LHCN-M2 (cell line): ENCODE results near the gene RAPGEF3. TPM values are rescaled to one million over a fixed set of nuclear protein-coding genes. Genes with fewer than 3 reads are reported as not detected.

Experiments
- DNase-seq: peaks from one replicate; pipeline ENCODE4 v3.0.0-alpha.2; 2012; ENCODE audit warnings: low read depth
- total RNA-seq: library from RNA; depleted of rRNA; stranded (reverse); fragments of >200 nt; gene quantifications from 2 replicates; pipeline ENCODE4 v1.2.3, GENCODE V29; 2014

RAPGEF3 gene
- total RNA-seq, 1 experiment from 2014 or later: 1.8 TPM

GRCh38 chr12:47744005-47744651, 14.6 kb downstream of the RAPGEF3 start:
- DNase-seq: no peak

GRCh38 chr12:47743311-47743860, 15.3 kb downstream of the RAPGEF3 start:
- DNase-seq: no peak

DNA sequence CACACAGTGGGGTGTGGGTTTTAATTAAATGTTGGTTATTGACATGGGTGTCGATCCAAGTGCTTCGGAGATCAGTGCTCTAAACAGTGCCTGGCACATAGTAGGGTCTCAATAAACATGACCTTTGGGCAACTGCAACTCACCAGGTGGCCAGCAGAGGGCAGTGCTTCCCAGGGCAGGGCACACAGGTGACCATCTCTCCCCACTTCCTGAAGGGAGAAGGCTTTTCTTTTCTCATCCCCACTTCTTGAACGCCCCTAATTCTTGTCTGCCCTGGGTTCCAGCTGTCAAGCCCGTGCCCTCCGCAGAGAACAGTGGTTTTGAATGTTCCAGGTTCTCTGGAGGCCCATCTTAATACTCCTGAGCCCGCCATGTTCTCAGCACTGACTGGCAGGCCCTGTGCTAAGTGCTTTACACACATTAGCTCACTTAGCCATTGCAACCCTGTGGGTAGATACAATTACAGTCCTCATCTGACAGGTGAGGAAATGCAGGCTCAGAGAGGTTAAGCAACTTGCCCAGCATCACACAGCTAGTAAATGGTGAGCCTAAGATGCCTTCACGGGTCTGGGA, 16.3 kb downstream of the RAPGEF3 start:
- DNase-seq: no peak

GRCh38 chr12:47741340-47741703, 17.4 kb downstream of the RAPGEF3 start:
- DNase-seq: peak; percentile 78

DNA sequence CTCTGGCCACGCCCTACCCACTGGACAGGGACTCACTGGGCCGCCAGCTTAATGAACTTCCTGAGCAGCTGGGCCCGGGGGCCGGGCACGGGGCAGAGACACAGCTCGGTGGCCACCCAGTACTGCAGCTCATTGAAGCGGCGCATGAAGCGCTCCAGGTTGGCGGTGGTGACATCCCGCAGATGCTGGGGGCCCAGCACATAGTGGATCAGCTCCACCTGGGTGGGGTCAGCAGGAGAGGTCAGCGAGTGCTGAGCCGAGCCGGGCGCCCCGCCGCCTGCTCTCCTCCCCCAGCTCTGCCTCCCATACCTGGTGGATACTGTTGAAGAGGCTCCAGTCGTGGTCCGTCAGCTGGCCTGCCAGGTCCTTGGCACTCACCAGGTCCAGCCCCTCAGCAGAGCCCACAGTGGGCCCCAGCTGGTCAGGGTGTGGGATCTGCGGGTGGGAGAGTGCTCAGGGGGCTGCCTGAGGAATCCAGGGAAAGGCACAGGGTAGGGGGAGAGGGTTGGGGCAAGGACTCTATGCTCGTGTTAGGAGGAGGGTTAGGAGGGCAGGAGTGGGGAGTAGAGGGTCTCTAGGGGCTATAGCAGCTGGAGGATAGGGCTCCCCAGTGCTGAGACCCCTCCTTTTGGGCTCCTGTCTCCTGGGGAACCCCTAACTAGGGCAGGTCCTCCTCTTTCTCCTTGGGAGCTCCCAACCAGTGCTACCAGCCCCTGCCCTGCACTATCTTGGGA, 17.9 kb downstream of the RAPGEF3 start:
- DNase-seq: no peak

DNA sequence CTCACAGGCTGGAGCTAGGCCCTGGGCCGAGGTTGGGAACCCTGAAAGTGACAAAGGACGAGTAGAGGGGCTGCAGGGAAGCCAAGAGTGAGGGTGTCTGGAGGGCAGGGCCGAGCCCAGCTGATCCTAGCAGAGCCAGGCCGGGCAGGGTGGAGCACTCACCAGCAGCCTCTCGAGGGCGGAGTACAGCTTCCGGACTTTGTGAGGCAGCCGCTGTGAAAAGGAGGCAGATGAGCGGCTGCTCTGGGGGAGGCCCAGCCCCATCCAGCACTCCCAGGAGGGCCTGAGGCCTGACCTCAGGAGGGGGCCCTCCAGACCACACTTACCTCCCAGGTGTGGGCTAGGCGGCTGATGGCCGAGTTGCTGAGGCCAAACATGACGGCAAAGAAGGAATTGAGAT, 18.7 kb downstream of the RAPGEF3 start:
- DNase-seq: no peak

DNA sequence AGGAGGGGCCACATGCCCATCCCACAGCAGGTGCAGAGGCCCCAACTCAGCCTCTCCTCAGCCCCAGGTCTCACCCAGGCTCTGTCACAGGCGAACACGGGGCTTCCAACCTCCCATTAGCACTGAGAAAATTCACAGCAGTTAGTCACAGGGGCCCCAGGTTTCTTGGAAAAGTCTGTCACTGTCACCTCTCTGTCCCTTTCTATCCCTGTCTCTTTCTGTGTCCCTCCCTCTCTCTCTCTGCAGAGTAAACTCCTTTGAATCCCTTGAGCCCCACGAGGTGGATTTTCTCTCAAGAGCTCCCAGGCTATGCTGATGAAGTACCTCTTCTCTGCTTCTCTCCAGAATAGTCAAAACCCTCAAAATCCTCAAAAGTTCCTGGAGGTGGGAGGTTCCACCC, 19.4 kb downstream of the RAPGEF3 start:
- no peak for DNase-seq

DNA sequence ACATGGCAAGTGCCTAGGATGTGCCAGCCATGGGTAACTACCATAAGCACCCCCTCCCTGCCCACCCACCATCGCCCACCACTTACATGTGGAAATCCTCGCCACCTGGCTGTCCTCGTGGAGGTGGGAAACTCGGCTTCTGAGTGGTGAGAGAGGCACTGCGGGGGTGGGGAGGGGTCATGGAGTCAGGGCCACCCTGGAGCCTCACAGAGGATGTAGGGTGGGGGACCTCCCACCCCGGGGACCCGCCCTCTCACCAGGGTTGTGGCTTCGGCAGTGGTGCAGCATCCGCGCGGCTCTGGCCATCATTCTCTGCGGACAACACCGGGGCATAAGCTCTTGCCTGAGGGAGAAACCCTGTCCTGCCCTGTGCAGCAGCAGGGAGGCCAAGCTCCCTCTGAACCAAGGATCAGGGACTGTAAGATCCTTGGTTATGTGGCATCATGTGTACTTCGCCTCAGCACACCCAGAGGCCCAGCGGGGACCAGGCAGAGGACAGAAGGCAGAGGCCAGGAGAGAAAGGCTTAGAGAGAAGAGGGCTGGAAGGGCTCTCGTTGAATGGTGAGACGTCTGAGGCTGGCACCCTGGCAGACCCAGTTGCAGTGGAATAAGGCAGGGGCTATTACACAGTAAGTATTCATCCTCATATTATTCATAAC, 20.6 kb downstream of the RAPGEF3 start:
- DNase-seq: no peak

- DNase-seq: peak; percentile 57
Measured at GRCh38 chr12:47736877-47737676, 21.6 kb downstream of the RAPGEF3 start.

DNA sequence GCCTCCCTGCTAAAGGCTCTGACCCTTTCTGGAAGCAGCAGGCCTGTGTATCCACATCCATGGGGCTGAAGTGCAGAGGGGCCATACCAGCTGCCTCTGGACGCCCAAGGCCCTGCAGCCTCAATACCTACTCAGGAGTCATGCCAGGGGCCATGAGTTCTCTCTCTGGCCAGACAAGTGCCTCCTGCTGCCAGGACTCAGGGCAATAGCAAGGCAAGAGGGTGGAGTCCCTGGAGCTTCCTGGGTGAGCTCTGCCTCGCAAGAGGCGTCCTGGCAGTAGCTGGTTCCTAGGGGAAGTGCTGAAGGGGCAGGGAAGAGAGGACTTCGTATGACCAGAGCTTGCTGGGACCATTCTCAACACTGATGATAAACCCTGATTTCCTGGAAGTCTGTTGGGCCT, 22.5 kb downstream of the RAPGEF3 start:
- no peak for DNase-seq

DNA sequence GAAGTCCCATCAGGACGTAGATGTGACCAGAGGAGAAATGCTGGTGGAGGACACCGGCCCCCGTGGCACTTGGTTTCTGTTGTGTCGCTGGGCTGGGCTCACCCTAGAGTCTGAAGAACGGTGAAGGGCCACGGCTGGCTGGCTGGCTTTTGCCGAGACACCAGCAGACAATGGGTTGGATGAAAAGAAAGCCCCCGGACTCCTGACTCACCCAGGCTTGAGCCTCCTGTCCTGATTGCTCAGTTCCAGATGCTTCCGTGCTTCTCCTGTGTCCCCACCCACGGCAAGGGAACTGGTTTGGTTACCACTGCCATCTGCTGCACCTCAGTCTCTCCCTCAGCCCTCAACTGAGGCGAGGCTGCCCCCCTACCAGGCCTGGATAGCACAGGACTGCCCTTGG, 23.0 kb downstream of the RAPGEF3 start:
- no peak for DNase-seq

- DNase-seq: no peak
Measured at GRCh38 chr12:47734725-47735480, 23.8 kb downstream of the RAPGEF3 start.

DNA sequence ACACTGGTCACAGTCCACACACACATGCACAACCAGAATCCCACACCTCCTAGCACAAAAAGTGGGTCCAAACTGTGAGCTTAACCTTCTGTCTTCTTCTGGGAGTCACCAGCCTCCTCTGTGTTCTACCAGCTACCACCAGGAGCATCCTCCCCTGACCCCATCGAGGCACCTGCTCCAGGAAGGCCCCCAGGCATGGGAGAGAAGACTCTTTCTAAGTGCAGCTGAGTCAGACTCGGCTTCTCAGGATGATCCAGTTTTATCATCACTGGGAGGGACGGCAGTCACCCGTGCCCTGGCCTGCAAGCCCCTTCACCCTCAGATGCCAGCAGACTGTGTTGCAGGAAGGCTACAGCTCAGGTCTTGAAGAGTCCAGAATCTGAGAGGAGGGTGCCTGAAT, 25.5 kb downstream of the RAPGEF3 start:
- no peak for DNase-seq

DNA sequence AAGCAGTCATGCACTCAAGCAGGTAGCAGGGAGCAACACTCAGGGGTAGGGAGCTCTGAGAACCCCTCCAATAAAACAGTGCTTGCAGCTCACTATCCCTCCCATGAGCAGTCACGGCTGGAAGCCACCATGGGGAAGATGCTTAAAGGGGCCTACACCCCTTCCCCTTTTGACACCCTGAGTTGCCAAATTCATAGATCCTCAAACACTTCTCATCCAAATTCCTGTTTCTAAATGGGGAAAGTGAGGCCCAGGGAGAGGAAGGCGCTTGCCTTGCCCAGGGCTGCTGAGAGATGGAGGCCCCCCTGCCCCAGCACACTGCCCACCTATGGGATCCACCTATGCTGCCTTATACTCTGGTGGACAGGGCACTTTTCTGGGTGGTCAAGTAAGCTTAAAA, 26.2 kb downstream of the RAPGEF3 start:
- DNase-seq: no peak

DNA sequence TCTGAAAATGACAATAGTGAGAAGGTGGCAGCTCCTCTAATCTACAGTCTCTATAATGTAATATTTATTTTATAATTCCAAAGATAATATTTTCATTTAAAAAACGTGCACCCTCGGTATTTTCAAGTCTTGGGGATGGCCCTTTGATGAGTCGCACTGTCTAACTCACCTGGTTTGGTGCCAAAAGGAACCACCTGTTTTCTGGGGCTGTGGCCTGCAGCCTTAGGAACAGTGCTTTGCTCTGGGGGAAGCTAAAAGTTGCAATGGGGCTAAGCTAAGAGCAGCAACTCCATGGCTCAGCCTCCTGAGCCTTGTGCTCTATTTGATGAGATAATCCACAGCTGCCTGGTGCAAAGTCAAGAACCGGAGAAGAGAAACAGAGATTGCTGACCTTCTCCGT, 27.0 kb downstream of the RAPGEF3 start:
- DNase-seq: peak; percentile 54

DNA sequence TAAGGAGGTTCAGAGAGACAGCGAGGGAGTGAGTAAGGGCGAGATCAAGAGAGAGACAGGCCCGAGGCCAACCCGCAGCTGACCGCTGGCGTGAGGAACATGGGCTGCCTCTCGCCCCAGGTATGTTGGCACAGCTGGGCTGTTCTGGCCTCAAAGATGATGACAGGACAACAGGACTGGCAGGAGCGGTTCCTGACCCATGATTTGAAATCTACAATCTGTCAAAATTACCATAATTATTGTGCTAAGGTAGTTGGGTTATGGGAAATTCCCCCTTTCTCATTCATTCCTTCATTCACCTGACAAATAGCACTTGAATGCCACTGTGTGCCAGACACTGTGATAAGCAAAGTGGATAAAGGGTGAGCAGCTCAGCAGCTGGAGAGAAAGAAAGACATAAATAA, 28.3 kb downstream of the RAPGEF3 start:
- peak; percentile 76 for DNase-seq

DNA sequence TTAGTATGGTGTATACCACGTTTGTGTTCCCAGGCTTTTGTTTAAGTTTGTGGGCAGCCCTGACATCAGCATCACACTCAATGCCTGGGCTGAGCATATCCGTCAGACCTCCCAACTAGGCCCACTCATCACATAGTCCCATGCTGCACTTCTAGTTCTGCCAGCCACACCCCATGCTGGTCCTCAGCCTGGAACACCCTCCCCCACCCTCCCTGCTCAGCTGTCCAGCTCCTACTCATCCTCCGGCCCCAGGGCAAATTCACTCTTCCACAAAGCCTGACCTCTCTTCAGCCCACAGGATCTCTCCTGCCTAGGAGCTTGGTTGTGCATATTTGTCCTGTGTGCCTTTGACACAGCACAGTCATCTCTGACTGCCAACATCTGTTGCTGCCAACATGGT, 29.4 kb downstream of the RAPGEF3 start:
- peak; percentile 92 for DNase-seq

DNA sequence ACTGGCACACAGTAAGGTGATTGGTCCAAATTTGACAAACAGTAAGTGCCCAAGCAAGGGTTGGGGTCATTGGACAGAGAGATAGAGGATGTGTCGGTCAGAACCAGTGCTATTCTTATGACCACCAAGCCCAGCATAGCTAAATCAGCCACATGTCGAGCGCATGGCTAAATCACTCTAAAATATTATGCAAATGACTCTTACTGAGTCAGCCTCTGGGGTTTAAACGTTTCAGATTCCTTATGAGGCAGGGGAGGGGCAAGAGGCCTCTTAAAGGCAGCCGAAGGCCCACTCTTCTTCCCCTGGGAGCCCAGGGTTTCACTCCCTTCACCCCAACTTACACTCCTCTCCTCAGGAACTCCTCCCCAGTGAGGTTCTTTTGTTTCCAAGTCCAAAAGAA, 32.8 kb downstream of the RAPGEF3 start:
- DNase-seq: peak; percentile 84

DNA sequence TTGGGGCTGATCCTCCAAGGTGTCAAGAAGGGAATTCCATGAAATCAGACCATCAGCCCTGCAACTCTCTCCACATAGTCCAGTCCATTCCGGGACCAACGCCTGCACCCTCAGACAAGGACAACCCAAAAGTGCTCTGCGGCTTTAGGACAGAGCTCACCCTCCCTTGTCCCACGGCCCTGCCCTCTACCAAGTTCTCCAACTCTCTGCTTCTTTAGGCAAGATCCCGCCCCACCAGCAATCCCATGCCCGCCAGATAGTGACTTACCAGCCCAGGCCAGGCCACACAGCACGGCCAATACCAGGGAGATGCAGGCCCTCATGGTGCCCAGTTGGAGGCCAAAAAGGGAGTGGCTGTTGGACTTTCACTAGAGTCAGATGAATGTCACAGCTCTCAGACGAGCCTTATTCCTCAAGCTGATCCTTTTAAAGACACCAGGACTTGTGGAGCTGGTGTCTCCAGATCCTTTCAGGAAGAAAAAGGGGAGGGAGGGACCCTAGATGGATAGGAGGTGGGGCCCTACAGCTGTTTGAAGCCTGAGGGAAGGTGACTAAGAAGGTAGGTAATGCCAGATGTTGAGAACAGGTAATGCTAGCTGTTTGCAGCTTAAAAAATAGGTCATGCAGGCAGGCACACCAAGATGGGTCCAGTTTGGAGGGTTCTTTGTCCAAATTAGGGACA, 33.4 kb downstream of the RAPGEF3 start, which contains the start of gene ENDOU:
ENDOU (minus strand) TSS at position 400 of the 682 bp plus-strand sequence; CDS start at position 323, 77 bp downstream.
- no peak for DNase-seq
